Pancreas (tissue), 10 donors: ENCODE data around the gene CCDC137. TPM values are rescaled to one million over a fixed set of nuclear protein-coding genes. Genes with fewer than 3 reads are reported as not detected.
A peak's percentile ranks its signal among the peaks of the same experiment; 100 is the strongest.

ENCODE experiments used
- ATAC-seq, 4 donors: fragments of 200-7000 bp; cut with Tn5 transposase; one replicate each; pipeline versions ENCODE4 v1.8.0 to v1.9.1; 2020; ENCODE audit warnings: mild to moderate bottlenecking in 4 of 4, moderate library complexity in 4 of 4
- DNase-seq, 6 donors: peaks; one replicate each; pipeline ENCODE4 v3.0.0-alpha.2; 2020
- FAIRE-seq: peaks from 2 replicates; lab custom pipeline; 2012; peaks lifted over from hg19 to GRCh38; lab: Jason Lieb, UNC
- H3K27ac ChIP-seq, 4 donors: fragments of 200-600 bp; sonication (generic); 1 replicate in 3 of 4; 2 replicates in 1 of 4; pipeline versions ENCODE4 v1.5.0 to v1.8.0; 2020
- H3K27me3 ChIP-seq, 4 donors: fragments of 200-600 bp; one replicate each; pipeline ENCODE4 v1.8.0; 2021
- H3K36me3 ChIP-seq, 3 donors: fragments of 200-600 bp; sonication (generic) in 1 of 3; one replicate each; pipeline versions ENCODE4 v1.5.0 to v1.8.0; 2020 to 2021
- H3K4me1 ChIP-seq, 3 donors: fragments of 200-600 bp; one replicate each; pipeline ENCODE4 v1.8.0; 2021
- H3K4me3 ChIP-seq, 4 donors: fragments of 200-600 bp; sonication (generic) in 2 of 4; one replicate each; pipeline versions ENCODE4 v1.5.0 to v1.8.0; 2020 to 2021
- H3K9me3 ChIP-seq, 4 donors: fragments of 200-600 bp; one replicate each; pipeline ENCODE4 v1.8.0; 2021
- WGBS, 2 donors: extraction: QIAGEN DNeasy Blood & Tissue Kit; methylation state at CpG; one replicate each; pipeline ENCODE4 v1.1.7; 2013; 5-methylcytosine and 5-hydroxymethylcytosine counted together
- intact Hi-C, 3 donors: fragments of 100-400 bp; cut with DNase I; formaldehyde crosslinking; loops; one replicate each; pipeline versions ENCODE4 v1.11.1 to v1.14.2; 2022
- polyA plus RNA-seq, 2 donors: library from polyadenylated mRNA; stranded (reverse); fragments of 200-250 nt; gene quantifications; one replicate each; pipeline ENCODE4 v1.2.3, GENCODE V29; 2013
- total RNA-seq, 6 donors: library from RNA; stranded (reverse); fragmentation: NEBNext Ultra II Directional in 4 of 6; extraction: Animal tissue kit (Norgen Biotek cat#: 25700) in 4 of 6; gene quantifications; one replicate each; pipeline versions ENCODE4 v1.2.1 to v1.2.4, GENCODE V29; 2021 to 2023
- TF ChIP-seq, protein P1 (sequence below), 4 donors: fragments of 200-600 bp; sonication (generic) in 3 of 4; IDR thresholded peaks; one replicate each; pipeline versions ENCODE4 v1.5.0 to v1.8.0; 2021; ENCODE audit warnings: antibody characterized with exemption in 4 of 4
- donor health status: healthy with polysubstance abuse.
- donor health status: DM: no; HTN: no; CAD: no; lungs with moderate emphysema.
- donor health status: DM: no; HTN: no; CAD: no.
- donor health status: control.
- donor health status: control.
- donor health status: Bipolar disorder and iron deficiency.
- donor health status: DM: yes; HTN: yes; CAD: no.
- donor health status: DM: no; HTN: no; CAD: no.
- donor health status: DM: no; HTN: no; CAD: no.
- donor health status: DM: yes; HTN: yes; CAD: no.

The CCDC137 gene
- total and polyA plus RNA-seq, 8 donors = 2.9 to 50.4 (median 6.8) TPM

DNA sequence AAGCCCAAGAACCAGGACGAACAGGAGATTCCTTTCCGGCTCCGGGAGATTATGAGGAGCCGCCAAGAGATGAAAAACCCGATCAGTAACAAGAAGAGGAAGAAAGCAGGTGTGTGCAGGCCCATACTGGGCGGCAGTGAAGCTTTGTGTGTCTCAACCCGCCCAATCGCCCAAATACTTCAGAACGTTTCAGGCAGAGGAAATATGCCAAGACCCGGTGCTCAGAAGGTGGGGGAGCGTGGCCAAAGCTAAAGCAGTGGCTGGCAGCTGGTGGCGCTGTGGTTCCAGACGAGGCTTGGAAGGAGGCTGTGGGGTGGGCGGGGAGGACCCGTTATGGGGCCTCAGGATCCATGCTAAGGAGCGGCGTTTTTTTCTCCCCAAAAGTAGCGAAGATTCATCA lies 1.2 kb downstream of the CCDC137 start:
- intact Hi-C loops = no loop called here
- TF ChIP-seq, protein P1, sequence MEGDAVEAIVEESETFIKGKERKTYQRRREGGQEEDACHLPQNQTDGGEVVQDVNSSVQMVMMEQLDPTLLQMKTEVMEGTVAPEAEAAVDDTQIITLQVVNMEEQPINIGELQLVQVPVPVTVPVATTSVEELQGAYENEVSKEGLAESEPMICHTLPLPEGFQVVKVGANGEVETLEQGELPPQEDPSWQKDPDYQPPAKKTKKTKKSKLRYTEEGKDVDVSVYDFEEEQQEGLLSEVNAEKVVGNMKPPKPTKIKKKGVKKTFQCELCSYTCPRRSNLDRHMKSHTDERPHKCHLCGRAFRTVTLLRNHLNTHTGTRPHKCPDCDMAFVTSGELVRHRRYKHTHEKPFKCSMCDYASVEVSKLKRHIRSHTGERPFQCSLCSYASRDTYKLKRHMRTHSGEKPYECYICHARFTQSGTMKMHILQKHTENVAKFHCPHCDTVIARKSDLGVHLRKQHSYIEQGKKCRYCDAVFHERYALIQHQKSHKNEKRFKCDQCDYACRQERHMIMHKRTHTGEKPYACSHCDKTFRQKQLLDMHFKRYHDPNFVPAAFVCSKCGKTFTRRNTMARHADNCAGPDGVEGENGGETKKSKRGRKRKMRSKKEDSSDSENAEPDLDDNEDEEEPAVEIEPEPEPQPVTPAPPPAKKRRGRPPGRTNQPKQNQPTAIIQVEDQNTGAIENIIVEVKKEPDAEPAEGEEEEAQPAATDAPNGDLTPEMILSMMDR (IDR thresholded peaks at IDR 0.05) = no peak
- peaks cover 0 to 15% (median 6%) of the 10 kb centered on the region in 3 donors for H3K4me1 ChIP-seq
- peak overlapping the region in 1 of 4 donors; percentile 80 for H3K4me3 ChIP-seq
- WGBS, 2 donors = 84 to 88% methylated on average over 18 of the region's 18 CpGs
- peaks cover 0 to 16% (median 7%) of the 10 kb centered on the region in 3 donors for H3K36me3 ChIP-seq
- H3K27me3 ChIP-seq = no peaks in the 10 kb centered on the region
- no peaks in the 10 kb centered on the region for H3K9me3 ChIP-seq
- ATAC-seq (no peak), FAIRE-seq (no peak), DNase-seq (no peak)
- no peak overlapping the region for H3K27ac ChIP-seq

DNA sequence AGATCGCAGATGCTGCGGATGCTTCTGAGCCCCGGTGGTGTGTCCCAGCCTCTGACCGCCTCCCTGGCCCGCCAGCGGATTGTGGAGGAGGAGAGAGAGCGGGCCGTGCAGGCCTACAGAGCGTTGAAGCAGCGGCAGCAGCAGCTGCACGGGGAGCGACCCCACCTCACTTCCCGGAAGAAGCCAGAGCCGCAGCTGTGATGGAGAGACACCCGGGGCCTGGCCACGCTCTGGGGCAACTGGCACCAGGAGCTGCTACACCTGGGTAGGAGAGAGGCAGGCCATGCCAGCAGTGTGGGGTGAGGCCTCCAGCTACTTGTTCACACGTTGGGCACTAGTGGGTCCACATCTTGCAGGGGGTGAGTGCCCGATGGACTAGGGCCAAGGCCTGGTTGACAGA lies 6.0 kb downstream of the CCDC137 start:
- FAIRE-seq (no peak), DNase-seq (peak in 1 of 6 donors; percentile 66), ATAC-seq (no peak)
- WGBS, 2 donors = 82 to 84% methylated on average over 18 of the region's 18 CpGs
- Histone ChIP-seq H3K36me3 (peaks cover 0 to 16% (median 12%) of the 10 kb centered on the region in 3 donors), H3K9me3 (no peaks in the 10 kb centered on the region), H3K4me1 (peaks cover 0 to 4% (median 0%) of the 10 kb centered on the region in 3 donors), H3K4me3 (no peak overlapping the region), H3K27ac (no peak overlapping the region), H3K27me3 (no peaks in the 10 kb centered on the region)
- intact Hi-C loops = no loop called here
- TF ChIP-seq, protein P1 (IDR thresholded peaks at IDR 0.05) = no peak

DNA sequence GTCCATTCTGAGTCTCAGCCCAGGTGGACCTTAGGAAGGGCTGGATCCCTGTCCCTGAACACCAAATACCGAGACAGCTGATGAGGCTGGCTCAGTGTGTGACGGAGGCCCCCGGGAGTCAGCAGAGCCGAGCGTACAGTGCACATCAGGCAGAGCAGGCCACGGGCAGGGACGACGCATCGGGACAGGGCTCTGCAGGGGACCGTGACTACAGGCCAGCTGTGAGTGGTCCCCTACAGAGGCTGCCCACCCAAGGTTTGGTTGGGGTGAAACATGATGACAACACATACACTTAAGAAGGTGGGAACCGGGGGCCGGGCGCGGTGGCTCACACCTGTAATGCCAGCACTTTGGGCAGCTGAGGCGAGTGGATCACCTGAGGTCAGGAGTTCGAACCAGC lies 6.4 kb downstream of the CCDC137 start:
- TF ChIP-seq, protein P1 (IDR thresholded peaks at IDR 0.05) = no peak
- H3K36me3 ChIP-seq = peaks cover 0 to 16% (median 12%) of the 10 kb centered on the region in 3 donors
- 90 to 95% methylated on average over 16 of the region's 16 CpGs for WGBS, 2 donors
- no peaks in the 10 kb centered on the region for H3K9me3 ChIP-seq
- H3K27ac ChIP-seq = no peak overlapping the region
- intact Hi-C loops = no loop called here
- no peaks in the 10 kb centered on the region for H3K27me3 ChIP-seq
- DNase-seq = no peak
- ATAC-seq = no peak
- no peak overlapping the region for H3K4me3 ChIP-seq
- H3K4me1 ChIP-seq = no peaks in the 10 kb centered on the region
- no peak for FAIRE-seq

DNA sequence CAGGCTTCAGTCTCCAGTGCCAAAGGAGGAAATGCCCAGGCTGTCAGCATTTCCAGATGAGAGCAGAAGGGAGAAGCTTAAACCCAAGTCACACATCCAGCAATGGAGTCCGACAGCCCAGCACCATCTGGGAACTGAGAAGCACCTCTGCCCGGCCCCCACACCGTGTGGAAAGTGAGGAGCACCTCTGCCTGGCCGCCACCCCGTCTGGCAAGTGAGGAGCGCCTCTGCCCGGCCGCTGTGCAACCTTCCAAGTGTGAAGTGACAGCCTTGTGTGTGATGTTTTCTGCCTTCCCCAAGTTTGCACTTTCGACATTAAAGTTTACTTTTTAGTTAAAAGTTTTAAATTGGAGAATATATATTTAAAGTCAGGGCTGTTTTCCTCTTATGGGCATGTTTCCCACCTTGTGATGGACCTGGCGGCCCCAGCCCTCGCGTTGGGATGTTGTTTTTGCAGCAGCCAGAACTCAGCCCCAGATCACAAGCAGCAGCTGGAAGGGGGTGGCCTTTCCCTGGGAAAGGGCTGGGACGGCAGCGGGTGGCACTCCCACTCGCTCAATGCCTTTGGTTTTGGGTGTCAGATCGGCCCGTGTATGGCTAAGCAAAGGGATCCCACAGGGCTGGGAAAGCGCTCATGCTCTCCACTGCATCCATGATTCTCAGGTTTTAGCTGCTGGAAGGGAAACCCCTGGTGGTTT lies 7.2 kb downstream of the CCDC137 start:
- Histone ChIP-seq H3K27me3 (no peaks in the 10 kb centered on the region), H3K36me3 (peaks cover 0 to 16% (median 12%) of the 10 kb centered on the region in 3 donors), H3K4me1 (no peaks in the 10 kb centered on the region), H3K4me3 (no peak overlapping the region), H3K27ac (no peak overlapping the region), H3K9me3 (no peaks in the 10 kb centered on the region)
- WGBS, 2 donors = 81% methylated on average over 18 of the region's 18 CpGs
- ATAC-seq (no peak), DNase-seq (no peak), FAIRE-seq (no peak)
- TF ChIP-seq, protein P1 (IDR thresholded peaks at IDR 0.05) = no peak
- intact Hi-C loops = no loop called here
